Brain microvascular endothelial cell (primary cell): ENCODE results near the gene HOXB6.

Source experiments
- DNase-seq: peaks from one replicate; pipeline ENCODE4 v3.0.0-alpha.2; 2020
- H3K27ac ChIP-seq: fragments of 250-450 bp; sonication (Bioruptor Pico); 2 replicates; pipeline ENCODE4 v1.5.1; 2020; ENCODE audit warnings: mild to moderate bottlenecking, moderate library complexity
- H3K27me3 ChIP-seq: fragments of 250-450 bp; sonication (Bioruptor Pico); replicated peaks from 2 replicates; pipeline ENCODE4 v1.5.1; 2020; ENCODE audit warnings: mild to moderate bottlenecking
- H3K36me3 ChIP-seq: fragments of 250-450 bp; sonication (Bioruptor Pico); replicated peaks from 2 replicates; pipeline ENCODE4 v1.5.1; 2020; ENCODE audit warnings: mild to moderate bottlenecking
- H3K4me3 ChIP-seq: 2 replicates; pipeline ENCODE4 v1.5.1; 2011; ENCODE audit warnings: low read depth, mild to moderate bottlenecking, control low read depth, low read length, moderate library complexity
- in situ Hi-C: cut with HindIII; loops from 2 replicates; pipeline ENCODE4 v1.10.0; 2017; ENCODE audit warnings: low sequenced_read_pairs, low pct_ligation_motif_present
- TF ChIP-seq, protein P1 (sequence below): IDR thresholded peaks from 2 replicates; pipeline ENCODE4 v1.5.1; 2011; ENCODE audit warnings: low read depth, mild to moderate bottlenecking, moderate library complexity, low read length, control low read depth, inconsistent platforms; ENCODE audit errors: missing control alignments

The HOXB6 gene

DNA sequence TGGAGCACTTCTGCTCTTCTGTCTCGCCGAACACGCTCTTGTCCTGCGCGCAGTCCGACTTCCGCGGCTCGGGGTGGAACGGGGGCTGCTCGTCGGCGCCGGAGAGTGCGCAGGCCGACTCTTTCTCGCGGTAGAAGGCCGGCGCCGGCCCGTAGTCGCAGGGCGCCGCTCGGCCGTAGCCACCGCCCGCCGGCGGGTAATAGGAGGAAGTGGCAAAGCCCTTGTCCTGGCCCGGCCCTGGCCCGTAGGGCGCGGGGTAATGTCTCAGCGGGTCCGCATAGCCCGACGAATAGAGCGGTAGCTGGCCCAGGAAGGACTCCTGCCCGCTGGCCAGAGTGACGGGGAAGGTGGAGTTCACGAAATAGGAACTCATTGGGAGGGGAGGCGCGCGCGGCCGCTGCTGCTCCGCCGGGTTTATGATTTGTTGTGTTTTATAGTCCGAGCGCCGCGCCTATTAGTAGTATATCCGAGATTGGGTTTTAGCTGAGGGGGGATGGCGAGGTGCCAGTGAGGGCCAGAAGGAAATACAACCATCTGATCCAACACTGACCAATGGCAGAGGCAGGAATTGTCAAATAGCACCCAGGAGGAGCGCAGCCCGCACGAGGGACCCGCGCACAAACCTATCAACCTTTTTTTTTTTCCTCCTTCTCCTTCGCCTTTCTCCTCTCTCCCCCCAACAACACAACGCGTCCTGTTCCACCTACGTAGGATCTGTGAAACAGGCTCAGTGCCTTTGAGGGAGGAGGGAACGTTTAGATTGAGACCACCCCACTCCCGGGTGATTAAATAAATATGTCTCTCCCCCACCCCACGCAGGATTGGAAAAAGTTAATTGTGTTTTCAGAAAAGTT, 6.8 kb downstream of the HOXB6 start:
- Histone ChIP-seq H3K4me3 (peak overlapping the region; percentile 51), H3K27ac (no peak overlapping the region), H3K36me3 (no peaks in the 10 kb centered on the region), H3K27me3 (peaks cover 98% of the 10 kb centered on the region)
- TF ChIP-seq, protein P1, sequence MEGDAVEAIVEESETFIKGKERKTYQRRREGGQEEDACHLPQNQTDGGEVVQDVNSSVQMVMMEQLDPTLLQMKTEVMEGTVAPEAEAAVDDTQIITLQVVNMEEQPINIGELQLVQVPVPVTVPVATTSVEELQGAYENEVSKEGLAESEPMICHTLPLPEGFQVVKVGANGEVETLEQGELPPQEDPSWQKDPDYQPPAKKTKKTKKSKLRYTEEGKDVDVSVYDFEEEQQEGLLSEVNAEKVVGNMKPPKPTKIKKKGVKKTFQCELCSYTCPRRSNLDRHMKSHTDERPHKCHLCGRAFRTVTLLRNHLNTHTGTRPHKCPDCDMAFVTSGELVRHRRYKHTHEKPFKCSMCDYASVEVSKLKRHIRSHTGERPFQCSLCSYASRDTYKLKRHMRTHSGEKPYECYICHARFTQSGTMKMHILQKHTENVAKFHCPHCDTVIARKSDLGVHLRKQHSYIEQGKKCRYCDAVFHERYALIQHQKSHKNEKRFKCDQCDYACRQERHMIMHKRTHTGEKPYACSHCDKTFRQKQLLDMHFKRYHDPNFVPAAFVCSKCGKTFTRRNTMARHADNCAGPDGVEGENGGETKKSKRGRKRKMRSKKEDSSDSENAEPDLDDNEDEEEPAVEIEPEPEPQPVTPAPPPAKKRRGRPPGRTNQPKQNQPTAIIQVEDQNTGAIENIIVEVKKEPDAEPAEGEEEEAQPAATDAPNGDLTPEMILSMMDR = no peak
- in situ Hi-C loops = no loop called here
- DNase-seq = no peak

DNA sequence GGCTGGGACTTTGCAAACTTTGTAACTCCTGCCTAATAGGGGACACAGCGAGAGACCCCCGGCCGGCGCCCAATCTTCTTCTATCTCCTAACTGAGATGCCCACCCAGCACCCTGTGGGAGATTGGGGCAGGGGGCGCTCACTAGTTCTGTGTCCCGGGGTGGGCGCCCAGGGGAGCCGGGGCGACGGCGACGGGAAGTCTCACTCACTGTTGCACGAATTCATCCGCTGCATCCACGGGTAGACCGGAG, 7.3 kb downstream of the HOXB6 start:
- in situ Hi-C loops = no loop called here
- Histone ChIP-seq H3K4me3 (peak overlapping the region; percentile 51), H3K27me3 (peaks cover 96% of the 10 kb centered on the region), H3K36me3 (no peaks in the 10 kb centered on the region), H3K27ac (no peak overlapping the region)
- TF ChIP-seq, protein P1 = no peak
- DNase-seq = no peak

DNA sequence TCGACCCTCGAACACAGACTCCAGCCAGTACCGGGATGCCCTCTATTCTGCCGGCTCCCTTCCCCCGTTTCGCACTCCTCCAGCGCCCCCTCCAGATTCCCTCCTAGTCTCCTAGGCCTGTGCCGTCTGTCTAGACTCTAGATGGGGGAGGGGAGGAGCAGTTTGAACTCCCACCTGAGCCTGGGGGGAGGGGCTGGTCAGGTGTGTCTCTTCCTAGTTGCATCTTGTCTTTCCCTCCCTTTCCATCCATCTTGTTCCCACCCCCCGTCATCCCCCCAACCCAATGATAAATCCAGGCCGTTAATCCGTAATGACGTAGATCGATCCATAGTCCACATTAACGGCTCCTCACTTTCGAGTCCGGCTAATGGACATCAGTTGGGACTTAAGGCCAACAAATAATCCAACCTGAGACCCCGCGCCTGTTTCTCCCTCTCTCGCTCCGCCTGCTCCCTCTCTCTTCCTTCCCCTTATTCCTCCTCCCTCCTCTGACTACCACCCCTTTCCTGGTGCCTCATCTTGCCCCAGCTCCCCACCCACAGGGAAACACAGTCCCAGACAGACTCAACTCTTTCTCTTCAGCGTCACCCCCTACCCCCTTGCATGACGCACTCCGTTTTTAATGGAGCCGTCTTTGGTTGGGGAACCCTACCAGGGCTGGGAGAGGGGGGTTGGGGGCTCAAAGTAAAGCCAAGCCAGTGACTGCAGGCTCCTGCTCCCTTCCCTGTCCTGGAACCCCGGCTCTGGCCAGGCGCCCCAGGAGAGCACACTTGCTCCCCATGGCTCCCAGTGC, 7.9 kb downstream of the HOXB6 start:
- in situ Hi-C loops = no loop called here
- H3K27ac ChIP-seq = no peak overlapping the region
- H3K27me3 ChIP-seq = peaks cover 96% of the 10 kb centered on the region
- no peaks in the 10 kb centered on the region for H3K36me3 ChIP-seq
- peak overlapping the region; percentile 51 for H3K4me3 ChIP-seq
- TF ChIP-seq, protein P1 = no peak
- DNase-seq = no peak

DNA sequence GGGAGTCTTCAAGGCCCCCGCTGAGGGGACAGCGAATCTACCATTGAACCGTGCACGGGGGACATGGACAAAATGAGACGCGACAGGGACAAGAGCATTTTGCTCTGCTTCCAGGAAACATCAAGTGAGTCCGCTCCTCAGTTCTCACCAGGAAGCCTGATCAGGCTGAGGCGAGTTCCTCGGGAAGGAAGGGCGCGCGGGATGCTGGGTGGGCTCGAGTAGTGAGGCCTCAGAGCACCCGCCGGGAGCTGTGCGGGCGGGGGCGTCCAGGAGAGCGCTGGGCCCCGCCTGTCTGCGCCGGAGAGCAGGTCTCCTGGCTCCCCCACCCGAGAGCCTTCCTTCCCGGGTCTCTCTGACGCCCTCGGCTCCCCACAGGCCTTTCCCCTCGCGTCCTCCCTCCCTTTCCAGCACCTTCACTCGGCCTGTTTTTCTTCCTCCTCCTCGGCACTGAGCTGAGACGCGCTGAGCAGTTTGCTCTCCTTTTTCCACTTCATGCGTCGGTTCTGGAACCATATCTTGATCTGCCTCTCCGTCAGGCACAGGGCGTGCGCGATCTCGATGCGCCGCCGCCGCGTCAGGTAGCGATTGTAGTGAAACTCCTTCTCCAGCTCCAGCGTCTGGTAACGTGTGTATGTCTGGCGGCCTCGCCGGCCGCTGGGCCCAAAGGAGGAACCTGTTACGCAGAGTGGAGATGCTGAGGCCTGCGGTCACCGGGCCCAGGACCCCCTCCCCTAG, 8.6 kb downstream of the HOXB6 start:
- H3K27me3 ChIP-seq = peaks cover 96% of the 10 kb centered on the region
- H3K4me3 ChIP-seq = peak overlapping the region; percentile 51
- TF ChIP-seq, protein P1 = no peak
- no peaks in the 10 kb centered on the region for H3K36me3 ChIP-seq
- H3K27ac ChIP-seq = no peak overlapping the region
- no peak for DNase-seq
- in situ Hi-C loops = no loop called here

DNA sequence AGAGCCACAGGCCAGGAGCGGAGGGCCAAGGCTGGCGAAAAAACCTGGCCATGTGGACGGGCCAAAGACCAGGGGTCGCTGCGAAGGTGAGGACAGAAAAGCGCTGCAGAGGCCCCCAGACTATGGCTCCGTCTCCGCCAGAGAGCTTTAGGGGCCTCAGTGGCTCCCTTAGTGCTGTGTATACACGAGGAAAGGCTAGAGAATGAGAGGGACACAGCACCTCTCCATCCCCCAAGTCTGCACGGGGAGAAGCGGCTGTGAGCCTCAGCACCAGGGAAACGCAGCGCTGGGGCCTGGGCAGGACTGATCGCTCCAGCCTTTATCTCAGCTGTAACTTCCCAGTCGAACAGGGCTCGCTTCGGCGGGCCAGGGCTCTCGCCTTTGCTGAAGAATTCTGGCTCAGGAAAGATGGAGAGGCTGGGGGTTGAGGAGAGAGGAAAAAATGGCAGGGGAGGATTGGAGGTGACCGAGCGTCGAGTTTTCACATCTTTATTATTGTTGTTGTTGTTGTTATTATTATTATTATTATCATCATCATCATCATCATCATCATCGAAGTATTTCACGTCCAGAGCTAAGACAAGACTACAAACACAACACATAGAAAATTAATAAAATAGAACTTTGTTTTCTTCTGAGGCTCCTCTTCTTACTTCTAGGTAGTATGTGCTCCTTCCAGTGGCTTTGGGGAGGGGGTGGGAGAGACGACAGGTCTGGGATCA, 9.3 kb downstream of the HOXB6 start:
- Histone ChIP-seq H3K27ac (no peak overlapping the region), H3K4me3 (no peak overlapping the region), H3K36me3 (no peaks in the 10 kb centered on the region), H3K27me3 (peaks cover 95% of the 10 kb centered on the region)
- TF ChIP-seq, protein P1 = no peak
- DNase-seq = no peak
- in situ Hi-C loops = no loop called here
